Endothelial cell of umbilical vein (primary cell): ENCODE measurements around the gene FOXL3. TPM values are rescaled to one million over a fixed set of nuclear protein-coding genes. Genes with fewer than 3 reads are reported as not detected.

Experiments
- BruUV-seq: library from RNA; stranded (reverse); fragments of 400-500 nt; replicated peaks from 2 replicates; lab custom pipeline; 2021; lab: Mats Ljungman, UMichigan
- CTCF ChIA-PET: fragments of 300-600, 350-600 bp; sonication (Branson Sonifier 250); formaldehyde crosslinking; loops from one replicate; lab custom pipeline; 2021; ENCODE audit warnings: antibody characterized with exemption, inconsistent platforms; lab: Charles Lee
- POLR2A ChIA-PET: fragments of 300-600, 350-600 bp; sonication (Branson Sonifier 250); formaldehyde crosslinking; loops from one replicate; lab custom pipeline; 2021; ENCODE audit warnings: antibody characterized with exemption, inconsistent platforms; lab: Charles Lee
- DNase-seq: peaks from one replicate; pipeline ENCODE4 v3.0.0-alpha.2; 2011; ENCODE audit warnings: low read depth, low spot score
- FAIRE-seq: peaks from 2 replicates; lab custom pipeline; 2011; peaks lifted over from hg19 to GRCh38; lab: Jason Lieb, UNC
- H2AFZ ChIP-seq: 2 replicates; pipeline ENCODE4 v1.6.0; 2012; ENCODE audit warnings: low read depth, low read length, control low read depth, inconsistent platforms
- H3K27ac ChIP-seq: 2 replicates; pipeline ENCODE4 v1.5.1; 2011; ENCODE audit warnings: low read depth, mild to moderate bottlenecking, control low read depth, low read length, moderate library complexity; ENCODE audit not compliant: insufficient read depth
- H3K27me3 ChIP-seq, 2 experiments: 2 replicates each; pipeline versions ENCODE4 v1.6.0 to v1.6.1; 2011; ENCODE audit warnings: low read length in 2 of 2, mixed read lengths in 1 of 2; ENCODE audit not compliant: control insufficient read depth in 2 of 2, insufficient read depth in 2 of 2
- H3K36me3 ChIP-seq, 2 experiments: 2 replicates in 1 of 2; 3 replicates in 1 of 2; pipeline ENCODE4 v1.5.1; 2011; ENCODE audit warnings: low read length in 2 of 2, mild to moderate bottlenecking in 1 of 2, moderate library complexity in 1 of 2; ENCODE audit not compliant: control insufficient read depth in 2 of 2, insufficient read depth in 2 of 2; ENCODE audit errors: extremely low read depth in 1 of 2
- H3K4me1 ChIP-seq: 3 replicates; pipeline ENCODE4 v1.5.1; 2011; ENCODE audit warnings: mild to moderate bottlenecking, low read length; ENCODE audit not compliant: control insufficient read depth, insufficient read depth; ENCODE audit errors: extremely low read depth
- H3K4me2 ChIP-seq: 2 replicates; pipeline ENCODE4 v1.6.1; 2011; ENCODE audit warnings: low read length, control low read depth, mixed read lengths; ENCODE audit not compliant: insufficient read depth
- H3K4me3 ChIP-seq, 3 experiments: fragments of 200-600 bp in 1 of 3; sonication (generic), shearing (Covaris generic) in 1 of 3; replicated peaks in 1 of 3; 2 replicates each; pipeline ENCODE4 v1.5.1; 2011 to 2016; ENCODE audit warnings: control low read depth in 3 of 3, low read length in 3 of 3, mild to moderate bottlenecking in 2 of 3, inconsistent platforms in 1 of 3, low read depth in 1 of 3, moderate library complexity in 1 of 3; ENCODE audit not compliant: insufficient read depth in 1 of 3
- H3K79me2 ChIP-seq: 2 replicates; pipeline ENCODE4 v1.6.0; 2012; ENCODE audit warnings: low read length, inconsistent platforms; ENCODE audit not compliant: control insufficient read depth, insufficient read depth
- H3K9ac ChIP-seq: replicated peaks from 2 replicates; pipeline ENCODE3; 2011; ENCODE audit warnings: low read length, control low read depth; ENCODE audit not compliant: insufficient read depth; ENCODE audit errors: extremely low read depth
- H3K9me1 ChIP-seq: replicated peaks from 3 replicates; pipeline ENCODE4 v1.6.0; 2011; ENCODE audit warnings: mild to moderate bottlenecking, low read length; ENCODE audit not compliant: control insufficient read depth, insufficient read depth; ENCODE audit errors: extremely low read depth
- H3K9me3 ChIP-seq: replicated peaks from 2 replicates; pipeline ENCODE4 v1.5.1; 2012; ENCODE audit warnings: low read length, inconsistent platforms; ENCODE audit not compliant: control insufficient read depth, insufficient read depth
- H4K20me1 ChIP-seq: replicated peaks from 2 replicates; pipeline ENCODE3; 2011; ENCODE audit warnings: mild to moderate bottlenecking, low read length; ENCODE audit not compliant: control insufficient read depth, insufficient read depth; ENCODE audit errors: extremely low read depth
- CTCF ChIP-seq, 2 donors: IDR thresholded peaks; 1 replicate in 1 of 2; 2 replicates in 1 of 2; pipeline ENCODE4 v1.5.1; 2011; ENCODE audit warnings: low read length in 2 of 2, mild to moderate bottlenecking in 2 of 2, moderate library complexity in 2 of 2, control low read depth in 1 of 2, inconsistent platforms in 1 of 2, low read depth in 1 of 2; ENCODE audit not compliant: insufficient read depth in 1 of 2; ENCODE audit errors: extremely low read depth in 1 of 2
- EZH2 ChIP-seq: IDR thresholded peaks from 2 replicates; pipeline ENCODE4 v1.6.1; 2012; ENCODE audit warnings: borderline replicate concordance, low read depth, mild to moderate bottlenecking, moderate library complexity, low read length, inconsistent platforms; ENCODE audit not compliant: severe bottlenecking
- FOS ChIP-seq: IDR thresholded peaks from 2 replicates; pipeline ENCODE4 v1.6.1; 2011; ENCODE audit warnings: mild to moderate bottlenecking, low read length, moderate library complexity, borderline replicate concordance; ENCODE audit not compliant: insufficient read depth
- GATA2 ChIP-seq: IDR thresholded peaks from 2 replicates; pipeline ENCODE4 v1.7.0; 2011; ENCODE audit warnings: low read depth, mild to moderate bottlenecking, moderate library complexity, mixed read lengths, low read length; ENCODE audit not compliant: insufficient read length, insufficient read depth
- JUN ChIP-seq: IDR thresholded peaks from 2 replicates; pipeline ENCODE4 v1.6.1; 2011; ENCODE audit warnings: borderline replicate concordance, low read depth; ENCODE audit not compliant: insufficient read length, insufficient read depth
- MYC ChIP-seq: IDR thresholded peaks from one replicate; pipeline ENCODE4 v1.6.1; 2011; ENCODE audit warnings: mild to moderate bottlenecking, low read depth, low read length
- POLR2A ChIP-seq: IDR thresholded peaks from 2 replicates; pipeline ENCODE4 v1.6.1; 2012; ENCODE audit warnings: low read depth, mild to moderate bottlenecking, control low read depth, low read length
- POLR2AphosphoS5 ChIP-seq: IDR thresholded peaks from 2 replicates; pipeline ENCODE4 v1.6.1; 2012; ENCODE audit warnings: low read depth, mild to moderate bottlenecking, control low read depth, low read length, moderate library complexity; ENCODE audit not compliant: insufficient read depth
- dilution Hi-C: fragments of 300-500 bp; cut with MboI; formaldehyde crosslinking; loops from one replicate; pipeline ENCODE4 v1.15.0; 2019; ENCODE audit warnings: low sequenced_read_pairs; ENCODE audit not compliant: extremely low pct_ligation_motif_present
- intact Hi-C: fragments of 100-400 bp; cut with micrococcal nuclease; formaldehyde crosslinking; loops from one replicate; pipeline ENCODE4 v1.10.0; 2022
- polyA plus RNA-seq, 4 experiments: library from polyadenylated mRNA; depleted of rRNA in 3 of 4; stranded (reverse) in 3 of 4; unstranded in 1 of 4; fragments of >200 nt; gene quantifications; 2 replicates each; pipeline versions ENCODE4 v1.2.1 to v1.2.3, GENCODE V29; 2011 to 2012; ENCODE audit warnings: missing spikeins in 1 of 4
- total RNA-seq: library from RNA; stranded (reverse); gene quantifications from 2 replicates; pipeline ENCODE4 v1.2.3, GENCODE V29; 2021
- TF ChIP-seq, protein P1 (sequence below): IDR thresholded peaks from 2 replicates; pipeline ENCODE4 v1.6.1; 2011; ENCODE audit not compliant: insufficient read depth, insufficient read length

The FOXL3 gene
- total and polyA plus RNA-seq, 2 donors (not counting 3 experiments of a cell fraction or from before 2014, with no cell fraction given), result not detected

DNA sequence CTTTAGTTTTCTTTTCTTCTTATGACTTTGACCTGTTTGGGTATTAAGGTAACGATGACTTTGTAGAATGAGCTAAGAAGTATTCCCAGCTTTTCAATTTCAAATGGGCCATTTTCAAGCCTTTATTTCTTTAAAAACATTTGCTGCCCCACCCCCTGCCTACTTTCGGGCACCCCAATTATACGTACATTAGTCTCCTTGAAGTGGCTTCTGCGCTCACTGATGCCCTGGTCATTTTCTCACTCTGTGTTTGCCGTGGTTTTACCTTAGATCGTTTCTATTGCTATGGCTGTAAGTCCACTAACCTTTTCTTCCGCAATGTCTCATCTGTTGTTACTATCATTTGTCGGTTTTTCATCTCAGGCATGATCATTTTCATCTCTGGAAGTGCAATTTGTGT, 24.9 kb downstream of the FOXL3 start:
- Histone ChIP-seq H3K9ac (no peak overlapping the region), H3K9me1 (no peaks in the 10 kb centered on the region), H3K36me3 (no peaks in the 10 kb centered on the region), H2AFZ (no peak overlapping the region), H3K4me2 (no peak overlapping the region), H3K4me1 (no peaks in the 10 kb centered on the region), H3K27ac (no peak overlapping the region), H3K9me3 (no peaks in the 10 kb centered on the region), H3K4me3 (no peak overlapping the region), H3K27me3 (peaks cover 14 to 46% of the 10 kb centered on the region in 2 experiments), H3K79me2 (no peaks in the 10 kb centered on the region), H4K20me1 (no peaks in the 10 kb centered on the region)
- ChIA-PET POLR2A (no interaction called here), CTCF (interaction anchor here (1.0 kb wide), 1 partner anchor 504 kb away, joined by 3 read pairs; no protein-coding TSS in a partner anchor)
- BruUV-seq, result no TSS peak
- DNase-seq (no peak), FAIRE-seq (no peak)
- intact Hi-C loops, result no loop called here
- TF ChIP-seq GATA2, result no peak
- dilution Hi-C loops, result no loop called here

DNA sequence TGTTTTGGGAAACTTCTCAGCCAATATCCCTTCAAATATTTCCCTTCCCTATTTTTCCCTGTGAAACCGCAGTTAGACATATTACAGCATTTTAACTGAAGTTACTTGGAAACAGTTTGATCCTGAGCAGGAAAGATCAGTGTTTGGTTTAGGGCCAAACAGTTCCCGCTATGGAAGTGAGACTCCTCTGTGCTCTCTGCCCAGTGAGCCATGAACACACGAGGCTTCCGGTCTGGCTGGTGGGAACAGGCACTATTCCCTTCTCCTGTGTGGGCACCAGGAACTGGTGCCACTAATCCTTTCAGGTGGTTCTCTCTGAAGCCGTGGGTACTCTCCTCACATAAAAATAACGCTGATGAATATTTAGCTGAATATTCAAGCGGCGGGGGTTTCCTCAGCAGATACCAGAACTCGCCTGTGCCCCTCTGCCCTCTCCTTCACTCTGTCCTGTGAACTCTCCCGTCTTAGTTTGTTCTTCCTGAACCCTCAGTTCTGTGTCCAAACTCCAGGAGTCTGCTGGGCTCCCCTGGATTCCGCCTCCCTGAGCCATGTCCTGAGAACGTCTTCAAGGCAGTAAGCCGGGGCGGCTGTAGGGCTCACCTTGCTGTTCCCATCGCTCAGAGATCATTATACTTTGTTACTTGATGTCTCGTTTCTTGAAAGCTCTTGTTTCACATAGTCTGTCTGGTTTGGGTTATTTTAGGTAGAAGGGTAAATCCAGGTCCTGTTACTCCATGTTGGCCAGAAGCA, 25.7 kb downstream of the FOXL3 start:
- dilution Hi-C loops (no loop called here), intact Hi-C loops (no loop called here)
- no peak overlapping the region for H3K27ac ChIP-seq
- no peak overlapping the region for H3K9ac ChIP-seq
- no peaks in the 10 kb centered on the region for H4K20me1 ChIP-seq
- POLR2A ChIA-PET, result no interaction called here
- no peak for TF ChIP-seq POLR2A
- TF ChIP-seq JUN, result no peak
- no peak for TF ChIP-seq POLR2AphosphoS5
- no peak for TF ChIP-seq MYC
- no peak for TF ChIP-seq CTCF (IDR thresholded peaks at IDR 0.05; ENCODE audit: extremely low read depth in 1 of 2, insufficient read depth in 1 of 2, low read depth in 1 of 2, low read length in 2 of 2)
- no peak for TF ChIP-seq GATA2
- no peak for TF ChIP-seq FOS
- TF ChIP-seq, protein P1, sequence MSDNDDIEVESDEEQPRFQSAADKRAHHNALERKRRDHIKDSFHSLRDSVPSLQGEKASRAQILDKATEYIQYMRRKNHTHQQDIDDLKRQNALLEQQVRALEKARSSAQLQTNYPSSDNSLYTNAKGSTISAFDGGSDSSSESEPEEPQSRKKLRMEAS, result no peak
- TF ChIP-seq EZH2, result no peak
- FAIRE-seq, result no peak
- no peak overlapping the region for H3K4me3 ChIP-seq
- no peaks in the 10 kb centered on the region for H3K79me2 ChIP-seq
- H3K4me2 ChIP-seq, result no peak overlapping the region
- DNase-seq, result no peak
- BruUV-seq, result no TSS peak
- no peaks in the 10 kb centered on the region for H3K4me1 ChIP-seq
- H2AFZ ChIP-seq, result no peak overlapping the region
- H3K9me3 ChIP-seq, result no peaks in the 10 kb centered on the region
- no peaks in the 10 kb centered on the region for H3K9me1 ChIP-seq
- peaks cover 17 to 46% of the 10 kb centered on the region in 2 experiments for H3K27me3 ChIP-seq
- no peaks in the 10 kb centered on the region for H3K36me3 ChIP-seq
- CTCF ChIA-PET, result interaction anchor here (0.9 to 1.8 kb wide), 2 partner anchors 8 to 321 kb away, joined by 4 to 5 read pairs; no protein-coding TSS in a partner anchor
